ENCODE results near the gene TGFA. TPM values are rescaled to one million over a fixed set of nuclear protein-coding genes. Genes with fewer than 3 reads are reported as not detected.

Gene TGFA
- total and polyA plus RNA-seq, 10 of the 15 experiments (the other 5 are each of a cell fraction or from before 2014, with no cell fraction given), result 0.03 to 0.23 TPM; not detected in 8

DNA sequence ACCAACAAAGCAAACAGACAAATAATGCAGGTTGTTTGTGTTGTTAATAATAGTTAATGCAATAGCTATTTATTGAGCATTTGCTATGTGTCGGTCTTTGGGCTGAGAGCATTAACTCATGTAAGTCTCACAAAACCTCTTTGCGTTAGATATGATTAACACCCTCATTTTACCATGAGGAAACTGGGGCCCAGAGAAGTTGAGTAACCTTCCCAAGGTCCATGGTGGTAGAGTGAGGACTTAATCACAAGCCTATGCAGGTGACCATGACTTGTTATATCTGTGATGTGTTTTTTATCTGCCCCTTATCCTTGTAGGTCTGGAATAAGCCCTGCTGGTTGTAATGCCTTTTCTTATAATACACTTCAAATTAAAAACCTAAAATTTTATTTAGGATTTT is 127.3 kb downstream of the TGFA start:
- no peak overlapping the region for H3K4me2 ChIP-seq (ENCODE audit: control insufficient read depth, insufficient read depth)
- no peak overlapping the region for H2AFZ ChIP-seq (ENCODE audit: control insufficient read depth, low read depth, low read length)
- SMC1A ChIA-PET (ENCODE audit: uncharacterized antibody, unreplicated experiment), result no interaction called here
- WGBS (ENCODE audit: insufficient coverage, insufficient replicate concordance, low lambda C conversion rate, missing lambda C conversion rate), result 58% methylated on average over 2 of the region's 2 CpGs
- H3K9me3 ChIP-seq (replicated peaks; ENCODE audit: control insufficient read depth, insufficient read depth, low read length), result no peaks in the 10 kb centered on the region
- no peaks in the 10 kb centered on the region for H3K36me3 ChIP-seq (ENCODE audit: control insufficient read depth in 2 of 2, insufficient read depth in 2 of 2, low read length in 1 of 2)
- no peak for FAIRE-seq
- no TSS peak for BruUV-seq (replicated peaks)
- no peaks in the 10 kb centered on the region for H3K79me2 ChIP-seq (ENCODE audit: control insufficient read depth, insufficient read depth, low read length)
- H3K4me1 ChIP-seq (ENCODE audit: control insufficient read depth, insufficient read depth, low read length), result no peaks in the 10 kb centered on the region
- peaks cover 0 to 2% of the 10 kb centered on the region in 2 experiments; a peak in 1 of 4 replicates for H3K27me3 ChIP-seq (replicated peaks in 1 of 2; ENCODE audit: control insufficient read depth in 2 of 2, insufficient read depth in 2 of 2, low read length in 1 of 2)
- RAD21 ChIA-PET (ENCODE audit: unreplicated experiment), result no interaction called here
- POLR2A ChIA-PET, result no interaction called here
- CTCF ChIA-PET, result no interaction called here
- no peak overlapping the region for H3K27ac ChIP-seq (ENCODE audit: control insufficient read depth, insufficient read depth)
- no peak overlapping the region for H3K9ac ChIP-seq (ENCODE audit: control insufficient read depth, insufficient read depth, low read length)
- no peak for TF ChIP-seq CBX3 (IDR thresholded peaks at IDR 0.05; ENCODE audit: borderline replicate concordance, low read depth)
- no peak overlapping the region for H3K4me3 ChIP-seq
- DNase-seq (ENCODE audit: low read depth, low spot score), result no peak
- intact Hi-C loops (cut with micrococcal nuclease; ENCODE audit: unreplicated experiment), result no loop called here
- in situ Hi-C loops (cut with MboI), result no loop called here
- ATAC-seq, result no peak
- H4K20me1 ChIP-seq (ENCODE audit: control insufficient read depth, insufficient read depth), result no peaks in the 10 kb centered on the region

DNA sequence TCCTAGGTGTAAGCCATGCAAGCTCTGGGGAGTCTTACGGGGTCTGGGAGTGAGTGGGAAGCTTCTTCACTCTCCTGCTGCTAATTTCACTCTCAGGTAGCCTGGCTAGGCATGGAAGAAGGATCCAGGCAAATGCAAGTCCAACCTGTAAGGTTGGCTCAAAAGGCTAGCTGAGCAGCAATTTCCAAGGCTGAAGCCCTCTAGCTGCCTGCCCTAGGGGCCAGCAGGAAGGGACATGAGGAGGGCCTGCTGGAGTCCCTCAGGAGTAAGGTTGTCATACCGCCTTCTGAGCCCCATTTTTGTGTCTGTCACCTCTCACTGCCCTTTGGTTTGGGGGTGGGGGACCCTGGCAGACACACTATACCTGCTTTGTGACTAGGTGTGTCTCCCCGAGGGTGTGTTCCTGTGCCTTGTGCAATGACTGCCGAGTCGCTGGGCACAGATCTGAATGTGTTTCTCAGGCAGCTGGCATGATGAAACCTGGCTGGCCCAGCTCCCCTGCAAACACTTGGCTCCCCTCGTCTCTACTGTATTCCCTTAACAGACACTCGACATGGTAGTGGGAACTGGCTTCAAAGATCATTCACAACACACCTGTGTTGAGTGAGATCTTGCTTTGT is 127.8 kb downstream of the TGFA start:
- intact Hi-C loops (cut with micrococcal nuclease; ENCODE audit: unreplicated experiment) (no loop called here), in situ Hi-C loops (cut with MboI) (no loop called here)
- no peak overlapping the region for H3K27ac ChIP-seq (ENCODE audit: control insufficient read depth, insufficient read depth)
- TF ChIP-seq NFYA (IDR thresholded peaks at IDR 0.05; ENCODE audit: borderline replicate concordance, low read depth, low read length), result no peak
- DNase-seq (ENCODE audit: low read depth, low spot score), result no peak
- no peak for FAIRE-seq
- no peak overlapping the region for H3K4me3 ChIP-seq
- H3K4me2 ChIP-seq (ENCODE audit: control insufficient read depth, insufficient read depth), result no peak overlapping the region
- CTCF ChIA-PET, result no interaction called here
- BruUV-seq (replicated peaks), result no TSS peak
- POLR2A ChIA-PET, result no interaction called here
- H3K36me3 ChIP-seq (ENCODE audit: control insufficient read depth in 2 of 2, insufficient read depth in 2 of 2, low read length in 1 of 2), result no peaks in the 10 kb centered on the region
- SMC1A ChIA-PET (ENCODE audit: uncharacterized antibody, unreplicated experiment), result no interaction called here
- H2AFZ ChIP-seq (ENCODE audit: control insufficient read depth, low read depth, low read length), result no peak overlapping the region
- H3K9ac ChIP-seq (ENCODE audit: control insufficient read depth, insufficient read depth, low read length), result no peak overlapping the region
- RAD21 ChIA-PET (ENCODE audit: unreplicated experiment), result no interaction called here
- ATAC-seq, result no peak
- no peaks in the 10 kb centered on the region for H3K4me1 ChIP-seq (ENCODE audit: control insufficient read depth, insufficient read depth, low read length)
- peaks cover 0 to 2% of the 10 kb centered on the region in 2 experiments; a peak in 1 of 4 replicates for H3K27me3 ChIP-seq (replicated peaks in 1 of 2; ENCODE audit: control insufficient read depth in 2 of 2, insufficient read depth in 2 of 2, low read length in 1 of 2)
- no peaks in the 10 kb centered on the region for H4K20me1 ChIP-seq (ENCODE audit: control insufficient read depth, insufficient read depth)
- no peaks in the 10 kb centered on the region for H3K79me2 ChIP-seq (ENCODE audit: control insufficient read depth, insufficient read depth, low read length)
- H3K9me3 ChIP-seq (replicated peaks; ENCODE audit: control insufficient read depth, insufficient read depth, low read length), result no peaks in the 10 kb centered on the region
- 20% methylated on average over 7 of the region's 7 CpGs for WGBS (ENCODE audit: insufficient coverage, insufficient replicate concordance, low lambda C conversion rate, missing lambda C conversion rate)
